HG03066 (cell line): Measurements from ENCODE around the gene TMEM217.

ENCODE experiments used
- ATAC-seq: cut with Tn5 transposase; IDR thresholded peaks from one replicate; pipeline ENCODE4 v1.9.1; 2021; ENCODE audit warnings: low read depth; ENCODE audit not compliant: unreplicated experiment

Gene TMEM217

GRCh38 chr6:37170273-37171200 is 87.4 kb downstream of the TMEM217 start:
- ATAC-seq = peak; percentile 30

GRCh38 chr6:37169496-37170272 is 88.3 kb downstream of the TMEM217 start, which contains the start of gene PIM1:
Gene PIM1 (plus strand): TSS chr6:37170152. CDS start chr6:37170576, 424 bp downstream.
- ATAC-seq = peak; percentile 57

- ATAC-seq = no peak
These were observed 89.0 kb downstream of the TMEM217 start for GRCh38 chr6:37168811-37169495.

DNA sequence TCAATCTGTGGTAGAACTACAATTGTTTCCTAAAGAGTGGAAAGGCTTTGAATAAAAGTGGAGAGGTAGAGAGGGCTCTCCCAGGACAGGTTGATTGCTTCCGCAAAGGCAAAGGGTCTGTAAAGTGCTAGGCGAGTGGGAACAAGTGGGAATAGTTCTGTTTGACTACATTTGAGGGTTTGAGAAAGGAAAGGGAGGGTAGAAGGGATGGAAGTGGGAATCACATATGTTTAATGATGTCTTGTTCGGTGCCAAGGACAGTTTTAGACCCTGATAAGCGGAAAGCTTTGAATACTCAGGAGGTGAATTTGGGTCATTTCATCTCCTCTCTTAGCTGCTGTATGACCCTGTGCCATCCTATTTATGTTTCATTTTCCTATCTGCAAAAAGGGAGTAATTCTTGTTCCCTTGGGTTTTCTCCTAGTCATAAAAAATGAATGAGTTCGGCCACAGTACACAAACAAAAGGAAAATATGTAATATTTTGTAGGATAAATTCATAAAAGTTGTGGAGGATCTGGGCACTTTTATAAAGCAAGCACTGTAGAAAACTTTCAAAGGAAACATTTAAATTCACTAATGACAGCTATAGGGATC is 89.7 kb downstream of the TMEM217 start:
- no peak for ATAC-seq

GRCh38 chr6:37162740-37163139 is 95.2 kb downstream of the TMEM217 start:
- no peak for ATAC-seq
